Fibroblast of the conjunctiva (primary cell): ENCODE data around the gene C5.

Experiments
- DNase-seq: peaks from one replicate; pipeline ENCODE4 v3.0.0-alpha.2; 2010; ENCODE audit warnings: low read depth

C5 gene

GRCh38 chr9:120941046-120941770 lies 108.9 kb downstream of the C5 start:
- peak; percentile 28 for DNase-seq

GRCh38 chr9:120940573-120940972 lies 109.5 kb downstream of the C5 start:
- no peak for DNase-seq

DNA sequence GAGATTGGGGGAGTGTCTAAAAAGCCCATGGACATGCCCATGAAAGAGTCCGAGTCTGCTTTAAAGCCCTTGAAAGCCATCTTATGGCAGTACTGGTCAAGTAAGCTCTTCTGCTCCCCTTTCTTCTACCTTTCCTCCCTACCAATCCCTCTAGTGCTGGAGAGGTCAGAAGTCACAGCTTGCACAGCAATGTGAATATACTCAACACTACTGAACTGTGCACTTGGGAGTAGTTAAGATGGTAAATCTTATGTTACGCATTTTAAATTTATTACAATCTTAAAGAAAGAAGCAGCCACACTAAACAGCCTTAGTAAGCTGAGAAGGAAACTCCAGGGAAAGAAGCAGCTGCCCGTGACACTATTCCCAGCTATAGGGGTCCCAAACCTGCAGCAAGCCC lies 111.2 kb downstream of the C5 start:
- DNase-seq = no peak

GRCh38 chr9:120937596-120937995 lies 112.5 kb downstream of the C5 start:
- no peak for DNase-seq

- DNase-seq = peak; percentile 51
Measured at GRCh38 chr9:120937127-120937526, 112.9 kb downstream of the C5 start.

DNA sequence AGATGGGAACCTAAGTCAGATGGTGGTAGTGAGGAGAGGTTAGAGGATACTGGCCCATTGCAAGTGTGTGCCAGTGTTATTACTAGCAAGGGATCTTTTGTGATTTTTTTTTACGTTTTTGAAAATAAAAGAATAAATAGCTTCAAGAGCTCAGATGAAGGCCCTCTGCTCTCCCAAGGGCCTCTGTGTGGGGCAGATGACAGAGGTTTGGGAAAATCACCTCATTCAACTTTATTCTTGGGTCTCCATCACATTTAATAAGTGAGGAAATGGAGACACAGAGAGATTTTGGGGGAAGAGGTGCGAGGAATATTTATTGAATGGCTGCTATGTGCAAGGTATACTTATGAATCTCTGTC lies 113.3 kb downstream of the C5 start:
- no peak for DNase-seq

GRCh38 chr9:120936011-120936763 lies 113.9 kb downstream of the C5 start:
- peak; percentile 94 for DNase-seq

DNA sequence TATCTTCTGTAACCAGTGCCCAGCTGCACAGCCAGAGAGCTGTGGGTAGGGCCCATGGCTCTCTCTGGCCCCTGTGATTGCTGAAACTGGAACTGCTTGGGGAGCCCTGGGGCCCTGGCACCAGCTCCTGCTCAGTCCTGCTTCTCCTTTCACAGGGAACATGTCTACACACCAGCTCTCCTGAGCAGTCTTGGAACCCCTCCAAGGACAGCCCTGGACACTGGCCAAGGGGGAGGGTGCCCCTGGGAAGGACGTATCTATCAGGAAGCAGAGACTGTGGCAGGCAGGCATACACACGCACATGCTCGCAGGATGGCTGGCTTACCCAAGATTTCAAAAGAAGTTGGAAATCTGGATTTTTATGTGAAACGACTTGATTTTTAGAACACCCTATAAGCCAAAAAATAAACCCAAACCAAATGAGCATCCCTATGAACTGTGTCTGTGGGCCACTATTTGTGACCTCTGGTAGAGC lies 114.7 kb downstream of the C5 start:
- peak; percentile 94 for DNase-seq

DNA sequence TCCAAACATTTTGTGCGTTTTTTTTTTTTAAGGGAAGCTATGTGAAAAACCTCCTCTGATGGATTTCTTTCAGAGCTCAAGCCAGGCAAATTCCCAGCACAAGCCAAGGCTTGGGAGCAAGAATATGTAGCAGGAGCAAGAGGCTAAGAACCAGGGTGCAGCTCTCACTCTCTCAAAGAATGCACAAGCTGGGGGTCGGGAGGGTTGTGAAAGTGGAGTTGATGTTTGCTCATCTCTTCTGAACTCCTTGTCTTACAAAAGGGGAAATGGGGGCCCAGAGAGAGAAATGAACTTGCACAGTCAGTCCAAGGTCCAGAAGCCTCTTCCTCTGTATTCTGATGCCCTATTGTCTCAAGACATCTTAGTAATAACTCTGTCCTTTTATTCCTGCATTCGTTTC lies 115.8 kb downstream of the C5 start:
- no peak for DNase-seq

DNA sequence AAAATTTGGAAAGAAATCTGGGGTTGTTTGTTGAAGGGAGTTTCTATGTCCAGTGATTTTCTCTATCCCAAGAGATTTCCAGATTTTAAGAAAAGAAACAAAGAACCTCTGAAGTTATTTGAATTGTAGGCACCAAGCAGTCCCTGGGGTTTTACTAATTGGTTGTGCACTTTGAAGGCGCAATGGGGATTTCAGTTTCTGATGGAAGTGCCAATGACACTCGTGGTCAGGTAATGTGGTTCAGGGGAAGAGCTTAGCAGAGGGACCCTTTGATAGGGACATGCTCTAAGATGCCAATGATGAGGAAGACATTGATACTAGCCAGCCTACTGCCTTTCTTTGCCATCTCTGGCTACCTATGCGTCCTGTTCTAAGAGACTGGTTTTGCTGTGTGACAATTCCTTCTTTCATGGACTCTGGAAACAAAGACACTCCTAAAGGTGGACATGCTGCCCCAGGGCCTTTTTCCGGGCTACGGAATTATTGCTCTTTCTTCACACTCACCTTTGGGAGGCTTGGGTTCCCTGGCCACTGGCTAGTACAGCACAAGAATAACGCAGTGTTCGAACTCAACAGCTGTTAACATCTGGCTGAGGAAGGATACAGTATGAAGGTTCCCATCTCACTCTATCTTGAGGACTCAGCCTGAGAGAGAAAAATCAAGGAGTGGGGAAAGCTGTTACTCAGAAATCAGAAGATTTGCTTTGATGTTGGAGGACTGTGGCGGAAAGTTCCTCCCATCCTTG lies 116.6 kb downstream of the C5 start:
- DNase-seq = no peak

DNA sequence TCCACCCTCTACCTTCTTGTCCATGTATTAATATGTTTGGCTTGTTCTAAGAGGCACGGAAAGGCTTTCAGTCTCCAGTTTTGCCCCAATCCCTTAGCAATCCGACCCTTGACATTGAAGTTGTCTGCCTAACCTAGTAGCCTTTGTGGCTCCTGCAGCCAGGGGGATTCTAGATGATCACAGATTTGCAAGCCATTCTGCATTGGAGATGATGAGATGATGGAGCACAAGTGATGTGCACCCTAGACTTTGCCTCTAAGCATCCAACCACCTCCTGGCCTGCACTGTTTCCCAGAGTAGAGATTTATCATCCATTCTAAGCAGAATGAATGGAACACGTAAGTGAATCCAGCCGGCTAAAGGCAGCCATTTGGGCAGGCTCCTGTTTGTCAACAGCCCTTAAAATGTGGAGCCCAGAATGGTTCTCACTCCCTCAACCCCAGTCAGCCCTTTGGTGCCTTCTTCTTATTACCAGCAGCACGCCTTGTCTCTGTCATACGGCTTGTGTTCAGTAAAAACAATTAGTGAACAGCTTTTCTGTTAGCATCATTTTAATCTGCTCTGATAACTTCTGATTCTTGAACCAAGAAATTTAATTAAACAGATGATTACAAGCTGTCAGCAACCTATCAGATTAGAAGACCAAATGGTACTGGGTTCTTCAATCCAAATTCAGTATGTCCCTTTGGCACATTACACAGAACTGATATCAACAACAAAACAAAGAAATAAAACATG lies 117.8 kb downstream of the C5 start:
- DNase-seq = no peak

DNA sequence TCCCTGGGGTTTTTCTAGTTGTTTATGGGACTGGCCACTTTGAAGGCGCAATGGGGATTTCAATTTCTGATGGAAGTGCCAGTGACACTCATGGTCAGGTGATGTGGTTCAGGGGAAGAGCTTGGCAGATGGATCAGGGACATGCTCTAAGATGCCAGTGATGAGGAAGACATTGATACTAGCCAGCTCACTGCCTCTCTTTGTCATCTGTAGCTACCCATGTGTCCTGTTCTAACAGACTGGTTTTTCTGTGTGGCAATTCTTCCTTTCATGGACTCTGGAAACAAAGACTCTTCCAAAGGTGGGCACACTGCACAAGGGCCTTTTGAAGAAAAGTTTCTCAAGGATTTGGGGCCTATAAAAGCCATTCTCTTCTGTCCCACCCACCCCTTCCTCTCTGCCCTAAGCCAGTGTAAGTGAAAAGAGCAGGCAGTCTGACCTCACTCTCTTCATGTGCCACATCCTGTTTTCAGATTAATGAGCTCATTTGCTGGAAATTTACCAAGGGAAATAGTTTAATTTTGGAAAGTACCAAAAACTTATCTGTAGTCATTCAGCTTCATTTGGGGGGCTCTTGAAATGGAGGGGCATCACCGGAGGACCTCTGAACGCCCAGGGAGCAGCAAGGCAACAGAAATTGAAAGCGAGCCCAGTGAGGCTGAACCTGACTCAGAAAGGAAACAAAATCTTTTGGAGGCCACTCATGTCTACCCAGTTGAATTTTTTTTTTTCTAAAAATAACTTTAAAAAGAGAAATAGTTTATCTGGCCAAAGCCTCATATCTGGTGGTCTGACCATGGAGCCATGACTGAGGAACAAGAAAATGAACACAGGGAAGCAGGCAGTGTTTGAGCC lies 118.6 kb downstream of the C5 start:
- no peak for DNase-seq

DNA sequence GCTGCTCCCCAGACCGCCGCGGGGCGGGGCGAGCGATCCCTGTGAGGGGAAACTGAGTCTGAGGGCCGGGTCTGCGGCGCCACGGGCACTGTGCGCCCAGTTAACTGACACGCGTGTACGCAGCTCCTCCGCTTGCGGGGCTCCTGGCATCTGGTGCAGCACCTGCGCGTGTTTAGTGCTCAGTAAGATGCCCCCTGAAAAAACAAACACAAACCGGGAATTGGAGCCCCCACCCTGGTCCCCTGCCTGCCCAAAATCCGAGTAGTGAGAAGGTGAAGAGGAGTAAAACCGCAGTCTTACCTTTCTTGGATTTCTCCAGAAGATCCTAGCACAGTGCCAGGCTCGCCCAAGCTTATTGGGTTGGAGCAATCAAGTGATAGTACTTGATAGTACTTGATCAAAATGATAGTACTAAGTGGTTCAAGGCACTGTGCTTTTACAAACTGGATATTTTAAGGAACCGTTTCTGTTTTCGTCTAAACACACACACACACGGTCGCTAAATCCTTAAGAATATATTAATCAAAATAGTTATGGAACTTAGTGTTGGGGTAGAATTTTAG lies 120.8 kb downstream of the C5 start:
- DNase-seq = no peak

GRCh38 chr9:120928483-120929228 lies 121.4 kb downstream of the C5 start:
- no peak for DNase-seq

DNA sequence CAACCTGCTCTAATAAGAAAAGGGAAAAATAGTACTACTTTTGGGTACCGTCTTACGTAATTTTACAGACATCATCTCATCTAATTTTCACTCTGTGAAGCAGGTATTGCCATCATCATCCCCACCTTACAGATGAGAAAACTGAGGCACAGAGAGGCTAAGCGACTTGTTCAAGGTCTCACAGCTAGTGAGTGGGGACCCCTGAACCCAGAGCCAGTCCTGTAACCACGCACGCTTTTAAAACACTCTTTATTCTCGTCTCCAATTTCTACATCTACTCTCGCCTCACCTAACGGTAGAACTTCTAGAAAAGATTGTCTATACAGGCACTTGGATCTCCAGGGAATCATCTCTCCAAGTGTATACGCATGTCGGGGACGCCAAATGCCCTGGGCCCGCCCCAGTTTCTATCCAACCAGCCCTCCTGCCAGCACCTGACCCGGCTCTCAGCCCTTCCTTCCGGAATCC lies 122.0 kb downstream of the C5 start:
- DNase-seq = no peak

DNA sequence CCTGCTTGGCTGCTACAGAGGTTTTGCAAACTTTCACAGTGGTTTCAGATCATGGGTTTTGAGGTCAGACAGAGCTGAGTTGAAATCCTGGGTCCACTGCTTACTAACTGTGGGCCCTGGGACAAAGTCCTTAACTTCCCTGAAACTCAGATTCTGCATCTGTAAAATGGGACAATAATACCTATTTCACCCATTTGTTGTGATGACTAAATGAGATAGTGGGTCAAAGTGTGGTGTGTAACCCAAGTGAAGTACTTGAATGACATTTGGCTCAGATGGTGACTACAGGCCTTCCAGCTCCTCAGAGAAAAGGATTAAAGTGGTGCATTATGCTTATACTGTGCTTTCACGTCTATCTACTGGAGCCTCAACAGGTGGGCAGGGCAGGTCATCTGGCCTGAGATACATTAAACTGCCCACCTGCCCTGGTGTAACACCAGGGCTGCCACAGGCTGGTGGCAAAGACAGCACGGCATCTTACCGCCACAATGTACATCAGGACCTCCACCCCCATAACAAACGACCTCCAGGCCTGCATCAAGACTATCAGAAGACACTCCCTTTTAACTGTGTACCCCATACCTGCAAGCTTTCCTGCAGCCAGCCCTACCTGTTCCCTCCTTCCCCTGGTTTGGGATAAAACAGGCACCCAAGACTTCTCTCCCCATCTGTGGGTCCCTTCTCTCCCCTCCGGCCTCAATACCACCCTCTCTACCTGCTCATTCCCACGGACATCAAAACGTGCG lies 122.6 kb downstream of the C5 start:
- no peak for DNase-seq

DNA sequence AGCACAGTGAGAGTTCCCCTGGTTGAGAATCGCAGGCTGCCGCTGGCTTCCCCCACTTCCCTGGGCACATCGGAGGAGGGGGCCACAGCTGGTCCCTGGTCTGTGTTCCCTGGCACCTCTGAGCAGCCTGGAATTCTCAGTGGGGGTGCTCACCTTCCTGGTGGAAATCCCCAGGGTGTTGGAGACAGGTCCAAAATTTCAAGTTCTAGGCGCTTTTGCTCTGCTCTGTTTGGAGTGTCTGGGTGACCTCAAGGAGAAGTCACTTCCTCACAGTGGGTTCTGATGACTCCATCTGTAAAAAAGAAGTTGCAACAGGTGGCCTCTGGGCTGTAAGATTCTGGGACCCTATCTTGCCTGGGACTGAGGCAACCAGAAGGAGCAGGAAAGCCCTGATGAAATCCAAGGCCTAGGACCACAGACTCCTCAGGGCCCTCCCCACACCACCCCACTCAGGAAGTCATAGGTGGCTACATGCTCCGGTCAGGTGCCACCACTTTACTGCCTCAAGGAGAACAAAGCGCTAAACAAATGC lies 123.6 kb downstream of the C5 start, which contains the start of gene TRAF1:
TRAF1 (minus strand) TSS at position 400 of the 532 bp plus-strand sequence. CDS start 721 bp downstream, outside the sequence.
- DNase-seq = no peak

GRCh38 chr9:120925535-120926396 lies 124.3 kb downstream of the C5 start:
- no peak for DNase-seq
